ENCODE data around the gene NAT8.

Gene NAT8

GRCh38 chr2:73593680-73594079 is 48.5 kb downstream of the NAT8 start:
- no peak overlapping the region for H3K27ac ChIP-seq (replicated peaks)
- no peak overlapping the region for H3K4me3 ChIP-seq (replicated peaks; ENCODE audit: insufficient read depth, low read length)
- no peaks in the 10 kb centered on the region for H3K27me3 ChIP-seq (ENCODE audit: insufficient read depth, poor library complexity, severe bottlenecking)
- no peak for DNase-seq (ENCODE audit: low read depth in 1 of 2, low spot score in 1 of 2)
- TF ChIP-seq REST (IDR thresholded peaks at IDR 0.05; ENCODE audit: insufficient replicate concordance, low read depth) (no peak), GABPA (IDR thresholded peaks at IDR 0.05; ENCODE audit: low read depth) (no peak), CTCF (IDR thresholded peaks at IDR 0.05; ENCODE audit: insufficient read depth, low read length) (no peak), SPI1 (IDR thresholded peaks at IDR 0.05; ENCODE audit: borderline replicate concordance, low read depth) (no peak), POLR2AphosphoS5 (IDR thresholded peaks at IDR 0.05; ENCODE audit: low read depth) (no peak)
